Measurements from ENCODE around the gene OR6C6.

DNA sequence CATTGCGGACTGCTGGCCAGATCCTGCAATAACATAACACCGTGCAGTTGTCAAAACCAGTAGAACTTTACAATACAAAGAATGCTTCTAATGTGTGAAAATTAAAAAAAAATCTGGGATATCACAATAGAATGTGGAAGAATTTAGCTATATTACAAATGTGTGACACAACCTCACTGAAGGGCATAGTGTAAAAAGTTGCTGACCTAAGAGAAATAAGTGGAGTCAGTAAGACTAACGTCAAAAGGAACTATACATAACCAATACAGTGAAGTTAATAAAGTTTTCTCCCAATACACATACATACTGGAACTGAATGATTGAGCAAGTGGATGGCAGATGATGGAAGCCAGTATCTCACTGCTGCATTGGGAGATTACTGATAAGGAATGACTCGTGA lies 39.5 kb downstream of the OR6C6 start:
- TF ChIP-seq, protein P1, sequence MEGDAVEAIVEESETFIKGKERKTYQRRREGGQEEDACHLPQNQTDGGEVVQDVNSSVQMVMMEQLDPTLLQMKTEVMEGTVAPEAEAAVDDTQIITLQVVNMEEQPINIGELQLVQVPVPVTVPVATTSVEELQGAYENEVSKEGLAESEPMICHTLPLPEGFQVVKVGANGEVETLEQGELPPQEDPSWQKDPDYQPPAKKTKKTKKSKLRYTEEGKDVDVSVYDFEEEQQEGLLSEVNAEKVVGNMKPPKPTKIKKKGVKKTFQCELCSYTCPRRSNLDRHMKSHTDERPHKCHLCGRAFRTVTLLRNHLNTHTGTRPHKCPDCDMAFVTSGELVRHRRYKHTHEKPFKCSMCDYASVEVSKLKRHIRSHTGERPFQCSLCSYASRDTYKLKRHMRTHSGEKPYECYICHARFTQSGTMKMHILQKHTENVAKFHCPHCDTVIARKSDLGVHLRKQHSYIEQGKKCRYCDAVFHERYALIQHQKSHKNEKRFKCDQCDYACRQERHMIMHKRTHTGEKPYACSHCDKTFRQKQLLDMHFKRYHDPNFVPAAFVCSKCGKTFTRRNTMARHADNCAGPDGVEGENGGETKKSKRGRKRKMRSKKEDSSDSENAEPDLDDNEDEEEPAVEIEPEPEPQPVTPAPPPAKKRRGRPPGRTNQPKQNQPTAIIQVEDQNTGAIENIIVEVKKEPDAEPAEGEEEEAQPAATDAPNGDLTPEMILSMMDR (IDR thresholded peaks at IDR 0.05; ENCODE audit: low read depth, low read length, poor library complexity, severe bottlenecking), result no peak
- TF ChIP-seq EZH2phosphoT487 (IDR thresholded peaks at IDR 0.05; ENCODE audit: borderline replicate concordance, low read length), result no peak
